Measurements from ENCODE around the gene SRD5A1.

DNA sequence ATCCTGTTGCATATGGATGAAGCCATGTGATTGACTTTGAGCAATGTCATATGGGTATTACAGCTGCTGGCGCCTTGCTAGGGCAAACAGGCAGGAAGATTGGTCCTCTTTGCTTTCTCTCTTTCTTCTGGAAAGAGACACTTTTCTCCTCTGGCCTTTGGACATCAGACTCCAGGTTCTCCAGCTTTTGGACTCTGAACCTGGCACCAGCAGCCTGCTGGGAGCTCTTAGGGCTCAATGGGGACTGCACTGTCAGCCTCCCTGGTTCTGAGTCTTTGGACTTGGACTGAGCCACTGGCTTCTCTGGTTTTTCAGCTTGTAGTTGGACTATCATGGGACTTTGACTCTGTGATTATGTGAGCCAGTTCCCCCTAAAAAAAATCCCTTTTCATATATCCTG lies 45.1 kb downstream of the SRD5A1 start:
- TF ChIP-seq FOXP2 (optimal IDR thresholded peaks at IDR 0.05; ENCODE audit: control extremely low read depth, extremely low read length, insufficient read depth) (no peak), EZH2 (IDR thresholded peaks at IDR 0.05) (no peak), POLR2AphosphoS5 (IDR thresholded peaks at IDR 0.05; ENCODE audit: borderline replicate concordance, low read depth, low read length) (no peak)

All from SK-N-MC (cell line).